HG02973 (cell line): ENCODE results near the gene C4orf36.
"Not testable (repeated sequence)": the region's sequence is repeated elsewhere in the genome, so short reads cannot be mapped to it uniquely, and the experiment has no call there.

Source experiments
- ATAC-seq: cut with Tn5 transposase; IDR thresholded peaks from one replicate; pipeline ENCODE4 v1.9.1; 2021; ENCODE audit warnings: moderate library complexity; ENCODE audit not compliant: unreplicated experiment

Gene C4orf36

DNA sequence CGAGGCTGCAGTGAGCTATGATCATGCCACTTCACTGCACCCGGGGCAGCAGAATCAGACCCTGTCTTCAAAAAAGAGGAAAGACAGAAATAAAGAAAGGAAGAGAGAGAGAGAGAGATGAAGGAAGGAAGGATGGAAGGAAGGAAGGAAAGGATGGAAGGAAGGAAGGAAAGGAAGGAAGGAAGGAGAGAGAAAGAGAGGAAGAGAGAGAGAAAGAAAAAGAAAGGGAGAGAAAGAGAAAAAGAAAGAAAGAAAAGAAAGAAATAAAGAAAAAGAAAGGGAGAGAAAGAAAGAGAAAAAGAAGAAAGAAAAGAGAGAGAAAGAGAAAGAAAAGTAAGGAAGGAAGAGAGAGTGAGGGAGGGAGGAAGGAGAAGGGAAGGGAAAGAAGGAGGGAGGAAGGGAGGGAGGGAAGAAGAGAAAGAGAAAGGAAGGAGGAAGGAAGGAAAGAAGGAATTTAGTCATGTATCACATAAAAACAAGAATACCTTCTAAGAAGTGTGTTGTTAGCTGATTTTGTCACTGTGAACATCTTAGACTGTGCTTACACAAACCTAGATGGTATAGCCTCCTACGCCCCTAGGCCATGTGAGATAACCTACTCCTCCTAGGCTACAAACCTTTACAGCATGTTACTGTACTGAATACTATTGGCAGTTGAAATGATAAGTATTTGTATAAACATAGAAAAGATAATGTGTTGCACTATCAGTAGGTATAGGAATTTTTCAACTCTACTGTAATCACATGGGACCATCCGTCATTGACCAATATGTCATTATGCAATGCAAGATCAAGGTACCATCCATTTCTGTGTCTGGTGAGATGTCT, 25.2 kb upstream of the C4orf36 start:
- ATAC-seq = no peak

DNA sequence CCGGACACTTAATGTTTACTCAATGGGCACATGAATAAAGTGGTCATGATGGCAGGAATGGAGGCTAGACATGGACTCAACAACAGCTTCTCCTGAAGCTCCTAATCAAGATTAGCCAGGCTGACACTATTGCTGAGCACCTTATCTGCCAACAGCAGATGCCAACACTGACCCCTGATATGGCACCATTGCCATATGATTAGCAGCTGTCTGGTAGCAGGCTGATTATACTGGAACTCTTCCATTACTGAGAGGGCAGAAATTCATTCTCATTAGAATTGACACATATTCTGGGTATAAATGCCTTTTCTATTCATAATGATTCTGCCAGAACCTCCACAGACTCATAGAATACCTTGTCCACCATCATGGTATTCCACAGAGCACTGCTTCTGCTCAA, 24.2 kb upstream of the C4orf36 start:
- ATAC-seq = no peak

DNA sequence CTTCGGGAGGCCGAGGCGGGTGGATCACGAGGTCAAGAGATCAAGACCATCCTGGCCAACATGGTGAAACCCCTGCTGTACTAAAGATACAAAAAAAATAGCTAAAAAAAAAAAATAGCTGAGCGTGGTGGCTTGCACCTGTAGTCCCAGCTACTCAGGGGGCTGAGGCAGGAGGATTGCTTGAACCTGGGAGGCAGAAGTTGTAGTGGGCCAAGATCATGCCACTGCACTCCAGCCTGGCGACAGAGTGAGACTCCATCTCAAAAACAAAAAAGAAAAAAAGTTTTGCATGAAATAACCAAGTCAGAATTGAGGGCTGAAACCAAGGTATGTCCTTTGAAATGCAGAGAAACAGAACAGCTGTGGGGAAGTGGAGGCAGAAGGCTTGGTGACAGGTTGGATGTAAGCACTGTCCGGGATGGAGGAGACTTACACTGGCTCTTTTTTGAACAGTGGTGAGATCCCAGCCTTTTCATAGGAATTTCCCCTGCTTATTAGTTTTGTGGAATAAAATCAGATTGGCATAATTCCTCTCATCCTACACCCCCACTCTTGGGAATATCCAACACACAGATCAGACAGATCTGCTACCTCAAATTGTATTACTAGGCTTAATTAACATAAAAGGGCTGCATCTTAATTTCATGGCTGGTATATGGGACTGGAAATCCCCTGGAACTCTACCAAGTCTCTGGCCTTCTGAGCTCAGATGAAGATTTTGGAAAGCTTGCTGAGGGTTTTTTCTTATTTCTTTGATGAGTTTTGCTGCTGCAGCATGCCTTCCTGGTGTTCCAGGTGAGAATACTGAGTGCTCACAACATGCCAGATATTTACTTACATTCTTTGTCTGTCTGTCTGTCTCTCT, 18.8 kb upstream of the C4orf36 start:
- no peak for ATAC-seq

DNA sequence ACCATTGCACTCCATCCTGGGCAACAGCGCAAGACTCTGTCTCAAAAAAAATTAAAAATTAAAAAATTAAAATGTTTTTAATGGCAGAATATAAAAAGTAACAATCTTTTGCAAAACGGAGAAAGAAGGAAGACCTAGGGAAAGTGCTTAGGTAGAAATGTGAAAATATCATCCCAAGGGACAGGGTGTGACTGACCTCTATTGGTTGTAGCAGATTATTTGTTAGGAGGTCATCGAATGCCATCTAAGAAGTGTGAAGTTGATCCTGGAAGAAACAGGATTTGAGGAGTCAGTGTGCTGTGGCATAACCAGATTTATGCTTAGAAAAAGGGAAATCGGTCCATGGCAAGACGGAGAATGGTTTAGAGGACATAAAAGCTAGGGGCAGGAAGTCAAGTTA, 18.1 kb upstream of the C4orf36 start:
- no peak for ATAC-seq

DNA sequence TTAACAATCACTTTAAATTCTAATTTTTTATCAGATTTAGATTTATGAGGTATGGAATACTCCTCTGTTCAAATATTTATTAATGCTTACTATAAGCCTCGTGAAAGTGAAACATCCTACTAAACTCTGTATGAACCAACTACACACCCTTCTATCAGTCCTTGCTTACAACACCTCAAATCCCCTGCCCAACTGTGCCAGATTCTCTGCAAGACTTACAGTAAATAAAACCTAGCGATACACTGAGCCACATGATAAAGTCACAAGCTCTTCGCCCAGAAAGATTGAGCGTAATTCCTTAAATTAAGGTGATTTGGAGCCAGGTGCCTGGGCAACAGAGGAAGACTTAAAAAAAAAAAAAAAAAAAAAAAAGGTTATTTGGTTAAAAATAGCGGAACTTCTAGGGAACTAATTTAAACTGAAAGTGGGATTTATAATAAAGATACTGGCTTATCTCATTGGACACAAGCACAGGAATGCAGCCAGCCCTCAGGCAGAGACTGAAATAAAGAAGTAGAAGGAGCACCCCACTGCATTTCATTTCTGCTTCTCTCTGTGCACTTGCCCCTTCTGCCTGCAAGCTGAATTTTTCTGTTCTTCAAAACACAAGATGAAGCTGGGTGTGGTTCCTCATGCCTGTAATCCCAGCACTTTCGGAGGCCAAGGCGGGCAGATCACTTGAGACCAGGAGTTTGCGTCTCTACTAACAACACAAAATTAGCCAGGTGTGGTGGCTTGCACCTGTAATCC, 17.5 kb upstream of the C4orf36 start:
- ATAC-seq = no peak

DNA sequence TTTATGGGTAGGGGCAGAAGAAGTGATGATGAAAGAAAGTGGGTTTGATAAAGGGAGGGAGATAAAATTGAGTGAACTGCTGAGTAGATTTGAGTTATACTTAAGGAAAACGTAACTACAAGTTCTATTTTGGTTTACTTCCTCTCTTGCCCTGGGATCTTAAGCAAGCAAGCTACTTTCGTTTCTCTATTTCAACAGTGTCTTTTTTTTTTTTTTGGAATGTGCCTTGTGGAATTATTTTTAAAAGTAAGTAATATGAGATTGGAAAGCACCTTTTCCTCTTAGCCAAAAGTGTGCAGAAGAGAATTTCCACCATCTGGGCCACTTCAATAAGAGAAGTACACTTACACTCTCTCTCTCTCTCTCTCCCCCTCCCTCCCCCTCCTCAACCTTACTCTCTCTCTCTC, 16.0 kb upstream of the C4orf36 start:
- no peak for ATAC-seq

DNA sequence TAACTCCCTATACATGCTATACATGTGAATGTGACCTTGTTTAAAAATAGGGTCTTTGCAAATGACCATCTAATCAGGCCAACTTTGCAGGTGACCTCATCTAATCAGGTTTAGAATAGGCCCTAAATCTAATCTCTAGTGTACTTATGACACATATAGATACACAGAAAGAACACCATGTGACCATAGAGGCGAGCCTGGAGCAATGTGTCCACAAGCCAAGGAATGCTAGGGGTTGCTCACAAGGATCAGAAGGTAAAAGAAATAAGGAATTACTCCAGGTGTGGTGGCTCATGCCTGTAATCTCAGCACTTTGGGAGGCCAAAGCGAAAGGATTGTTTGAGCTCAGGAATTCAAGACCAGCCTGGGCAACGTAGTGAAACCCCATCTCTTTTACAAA, 9.6 kb upstream of the C4orf36 start:
- no peak for ATAC-seq

DNA sequence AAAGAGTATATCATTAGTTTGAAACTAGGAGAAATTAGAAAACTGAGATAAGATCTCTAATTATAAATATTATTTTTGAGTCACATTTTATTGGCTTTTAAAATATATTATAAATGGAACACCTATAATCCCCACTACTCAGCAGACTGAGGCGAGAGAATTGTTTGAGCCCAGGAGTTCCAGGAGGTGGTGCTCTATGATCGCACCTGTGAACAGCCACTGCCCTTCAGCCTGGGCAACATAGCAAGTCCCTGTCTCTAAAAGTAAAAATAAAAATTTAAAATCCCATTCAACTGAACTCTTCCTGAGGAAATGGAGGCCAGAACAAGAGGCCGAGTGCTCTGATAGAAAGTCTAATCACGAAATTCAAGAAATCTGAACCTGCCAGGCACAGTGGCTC, 6.3 kb upstream of the C4orf36 start:
- ATAC-seq = no peak

DNA sequence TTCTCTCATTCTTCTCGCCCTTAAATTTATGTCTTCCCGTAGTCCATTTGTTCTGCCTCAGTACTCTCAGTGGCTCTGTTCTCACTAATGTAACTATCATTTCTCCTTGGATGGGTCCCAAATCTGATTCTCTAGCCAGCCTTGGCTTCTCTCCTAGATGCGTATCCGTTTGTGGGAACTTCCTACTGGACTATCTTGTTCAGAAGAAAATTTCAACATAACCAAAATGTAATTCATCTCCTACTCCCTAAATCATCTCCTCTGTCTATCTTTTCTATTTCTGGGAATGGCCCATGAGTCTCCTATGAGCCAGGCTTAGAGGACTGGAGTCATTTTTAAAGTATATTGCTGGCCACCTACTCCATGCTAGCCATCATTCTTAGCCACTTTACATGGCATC, 4.4 kb upstream of the C4orf36 start:
- ATAC-seq = no peak

DNA sequence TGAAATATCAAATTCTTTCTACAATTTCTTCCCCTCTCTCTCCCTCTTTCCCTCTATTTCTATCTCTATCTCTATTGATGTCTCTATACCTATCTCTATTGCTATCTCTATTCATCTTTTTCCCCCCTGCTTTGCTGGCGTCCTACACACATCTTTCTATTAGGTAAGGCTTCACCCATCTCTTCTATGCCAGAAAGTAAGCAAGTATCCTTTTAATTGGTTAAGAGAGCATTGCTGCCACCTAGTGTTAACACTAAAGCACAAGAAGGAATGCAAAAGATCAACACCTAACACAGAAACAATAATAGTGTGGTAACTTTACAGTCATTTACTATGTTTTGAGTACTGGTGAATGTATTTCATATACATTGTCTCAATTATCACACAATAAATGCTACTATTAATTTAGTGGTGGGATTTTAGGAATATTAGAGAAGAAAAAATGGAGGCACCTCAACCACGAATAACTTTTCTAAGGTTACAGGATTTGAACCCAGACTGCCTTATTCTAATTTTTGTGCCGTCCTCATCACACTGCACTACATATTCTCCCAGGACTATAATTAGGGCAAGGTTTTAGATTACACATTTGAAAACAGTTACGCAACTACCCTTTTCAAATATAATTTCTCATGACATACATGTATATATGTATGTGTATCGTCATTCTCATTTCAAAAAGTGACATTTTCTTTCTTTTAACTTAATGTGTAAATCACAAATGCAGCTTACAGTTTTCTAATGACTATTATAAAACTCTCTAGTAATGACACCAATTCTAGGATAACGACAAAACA, 3.7 kb upstream of the C4orf36 start:
- ATAC-seq = peak; percentile 47

DNA sequence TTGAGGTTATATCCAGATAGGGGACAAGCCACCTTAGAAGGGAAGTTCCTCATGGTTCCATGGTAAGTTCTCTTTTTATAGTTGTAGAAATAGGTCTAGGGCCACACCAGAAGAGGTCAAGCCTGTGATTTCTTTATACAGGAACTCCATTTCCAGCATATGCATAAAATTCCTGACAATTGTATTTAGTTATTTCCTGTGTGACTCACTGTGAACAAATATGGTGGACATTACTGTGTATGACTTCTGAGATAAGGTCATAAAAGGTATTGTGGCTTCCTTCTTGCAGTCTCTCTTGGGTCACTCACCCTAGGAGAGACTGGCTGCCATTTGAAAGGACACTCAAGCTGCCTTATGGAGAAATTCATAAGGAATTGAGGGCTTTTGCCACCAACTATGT, 2.2 kb upstream of the C4orf36 start:
- ATAC-seq = no peak

DNA sequence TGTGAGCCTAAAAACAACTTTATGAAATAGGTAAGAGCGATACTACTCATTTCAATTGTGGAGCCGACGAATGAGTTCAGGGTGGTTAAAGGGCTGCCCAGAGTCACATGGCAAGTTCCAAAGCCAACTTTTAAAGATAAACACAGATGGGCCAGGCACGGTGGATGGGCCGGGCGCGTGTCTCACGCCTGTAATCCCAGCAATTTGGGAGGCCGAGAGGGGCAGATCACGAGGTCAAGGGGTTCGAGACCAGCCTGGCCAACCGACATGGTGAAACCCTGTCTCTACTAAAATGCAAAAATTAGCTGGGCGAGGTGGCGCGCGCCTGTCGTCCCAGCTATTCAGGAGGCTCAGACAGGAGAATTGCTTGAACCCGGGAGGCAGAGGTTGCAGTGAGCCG, 914 bp upstream of the C4orf36 start:
- no peak for ATAC-seq

DNA sequence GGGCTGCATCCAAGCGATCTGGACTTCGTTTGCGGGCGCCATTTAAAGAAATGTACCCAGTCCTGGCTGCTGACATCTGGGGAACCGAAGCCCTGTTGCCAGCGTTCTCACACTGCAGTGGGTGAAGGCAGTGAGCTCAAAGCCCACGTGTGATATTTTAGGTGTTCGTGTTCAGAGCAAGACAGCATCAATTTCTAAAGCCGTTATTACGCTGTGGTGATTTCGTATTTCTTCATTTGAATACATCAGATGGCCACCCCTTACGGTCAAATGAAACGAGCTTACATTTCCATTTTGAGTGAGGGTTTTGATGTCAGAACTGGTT, 376 bp upstream of the C4orf36 start:
- no peak for ATAC-seq

DNA sequence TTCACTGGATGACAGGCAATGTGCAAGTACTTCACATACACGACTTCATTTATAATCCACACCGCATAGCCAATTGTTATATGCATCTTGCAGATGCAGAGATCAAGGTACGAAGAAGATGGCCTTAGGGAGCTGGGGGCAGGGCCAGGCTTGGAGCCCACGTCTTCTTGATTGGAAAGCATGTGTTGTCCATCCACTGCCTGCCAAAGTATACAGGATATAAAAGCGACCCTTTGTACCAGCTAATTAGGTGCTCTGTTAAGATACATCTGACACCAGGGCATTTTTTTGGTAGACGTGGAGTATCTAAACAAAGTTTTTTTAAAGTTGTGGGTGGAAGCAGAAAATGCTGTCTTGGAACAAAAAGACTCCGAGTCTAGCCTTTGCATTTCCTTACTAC, 1.4 kb downstream of the C4orf36 start:
- ATAC-seq = no peak

DNA sequence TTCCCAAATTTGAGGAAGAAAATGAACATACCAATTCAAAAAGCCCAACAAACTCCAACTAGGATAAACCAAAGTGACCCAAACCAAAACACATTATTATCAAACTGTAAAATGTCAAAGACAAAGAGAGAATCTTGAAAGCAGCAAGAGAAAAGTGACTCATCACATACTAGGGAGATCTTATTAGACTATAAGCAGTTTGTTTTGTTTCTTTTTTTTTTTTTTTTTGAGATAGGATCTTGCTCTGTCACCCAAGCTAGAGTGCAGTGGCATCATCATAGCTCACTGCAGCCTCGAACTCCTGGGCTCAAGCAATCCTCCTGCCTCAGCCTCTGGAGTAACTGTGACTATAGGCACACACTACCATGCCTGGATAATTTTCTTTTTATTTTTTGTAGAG, 12.6 kb downstream of the C4orf36 start:
- ATAC-seq = no peak

DNA sequence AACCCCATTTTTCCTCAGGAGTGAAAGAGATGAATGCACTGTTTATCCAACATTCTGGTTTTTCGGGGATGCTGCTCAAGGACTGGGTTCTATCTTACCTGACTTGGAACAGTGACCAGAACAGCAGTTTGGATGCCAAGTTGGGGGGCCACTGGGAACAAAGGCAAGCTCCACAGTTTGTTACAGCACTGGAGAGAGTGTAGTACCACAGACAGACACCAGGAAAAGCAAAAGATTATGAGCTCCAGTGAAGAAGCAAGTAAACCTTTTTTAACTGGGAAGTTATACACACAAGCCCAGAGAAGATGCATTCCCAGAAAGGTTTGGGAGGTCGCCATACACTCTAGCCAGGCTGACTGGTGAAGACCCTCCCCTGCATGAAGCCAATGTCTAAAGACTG, 13.6 kb downstream of the C4orf36 start:
- ATAC-seq = no peak

DNA sequence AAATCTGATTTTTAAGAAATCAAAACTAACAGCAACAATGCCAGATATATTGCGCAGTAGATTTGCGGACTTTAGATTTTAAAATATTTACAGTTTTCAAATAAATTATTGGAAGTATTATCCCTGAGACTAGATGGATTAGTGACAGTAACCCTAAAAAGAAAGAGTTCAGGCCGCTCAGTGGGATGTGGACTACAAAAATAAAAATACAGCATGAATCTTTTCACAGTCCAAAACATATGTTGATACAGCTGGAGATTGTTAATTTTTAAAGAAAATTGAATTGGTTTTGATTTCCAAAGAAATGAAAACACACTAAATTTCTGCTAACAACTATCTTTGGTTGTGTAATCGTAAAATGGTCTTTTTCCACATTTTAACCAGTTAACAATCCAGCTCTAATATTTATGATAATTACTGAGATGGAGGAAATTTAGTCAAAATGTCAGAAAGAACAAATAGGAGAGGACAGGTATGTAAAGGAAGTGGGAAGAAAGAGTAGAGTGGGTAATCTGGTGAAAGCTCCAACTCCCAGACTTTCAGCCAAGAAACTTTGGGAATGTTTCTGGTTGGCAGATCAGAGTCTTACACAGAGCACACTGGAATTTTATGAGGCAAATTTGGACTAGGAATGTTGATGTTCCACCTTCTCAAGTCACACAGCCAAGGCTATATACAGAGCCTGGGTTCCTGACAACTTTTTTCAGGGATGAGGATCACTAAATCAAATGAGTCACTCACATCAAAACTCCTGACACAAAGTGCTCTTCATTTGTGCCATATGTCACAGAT, 15.1 kb downstream of the C4orf36 start:
- ATAC-seq = no peak

DNA sequence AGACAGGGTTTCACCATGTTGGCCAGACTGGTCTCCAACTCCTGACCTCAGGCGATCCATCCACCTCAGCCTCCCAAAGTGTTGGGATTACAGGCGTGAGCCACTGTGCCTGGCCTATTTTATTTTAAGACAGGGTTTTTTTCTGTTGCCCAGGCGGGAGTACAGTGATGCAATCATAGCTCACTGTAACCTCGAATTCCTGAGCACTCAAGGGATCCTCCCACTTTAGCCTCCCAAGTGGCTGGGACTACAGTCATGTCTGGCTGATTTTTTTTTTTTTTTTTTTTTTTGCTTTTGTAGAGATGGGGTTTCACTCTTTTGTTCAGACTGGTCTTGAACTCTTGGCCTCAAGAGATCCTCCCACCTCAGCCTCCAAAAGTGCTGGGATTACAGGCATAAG, 16.8 kb downstream of the C4orf36 start:
- ATAC-seq = not testable (repeated sequence)

DNA sequence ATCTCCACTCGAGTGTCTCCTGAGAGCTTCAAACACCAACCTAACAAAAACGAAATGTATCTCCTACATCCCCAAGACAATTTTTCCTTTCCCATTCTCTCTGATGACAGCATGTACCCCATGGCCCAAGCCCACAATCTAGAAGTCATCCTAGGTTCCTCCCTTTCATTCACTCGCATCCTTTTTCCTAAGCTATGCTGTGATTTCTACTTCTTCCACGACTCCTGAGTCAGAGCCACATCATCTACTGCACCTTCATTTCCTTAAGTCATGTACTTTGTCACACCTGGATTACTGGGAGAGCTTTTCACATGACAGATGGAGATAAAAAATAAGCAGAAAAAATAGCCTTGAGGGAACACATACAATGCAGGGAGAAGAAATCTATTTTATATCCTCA, 20.1 kb downstream of the C4orf36 start:
- ATAC-seq = no peak

DNA sequence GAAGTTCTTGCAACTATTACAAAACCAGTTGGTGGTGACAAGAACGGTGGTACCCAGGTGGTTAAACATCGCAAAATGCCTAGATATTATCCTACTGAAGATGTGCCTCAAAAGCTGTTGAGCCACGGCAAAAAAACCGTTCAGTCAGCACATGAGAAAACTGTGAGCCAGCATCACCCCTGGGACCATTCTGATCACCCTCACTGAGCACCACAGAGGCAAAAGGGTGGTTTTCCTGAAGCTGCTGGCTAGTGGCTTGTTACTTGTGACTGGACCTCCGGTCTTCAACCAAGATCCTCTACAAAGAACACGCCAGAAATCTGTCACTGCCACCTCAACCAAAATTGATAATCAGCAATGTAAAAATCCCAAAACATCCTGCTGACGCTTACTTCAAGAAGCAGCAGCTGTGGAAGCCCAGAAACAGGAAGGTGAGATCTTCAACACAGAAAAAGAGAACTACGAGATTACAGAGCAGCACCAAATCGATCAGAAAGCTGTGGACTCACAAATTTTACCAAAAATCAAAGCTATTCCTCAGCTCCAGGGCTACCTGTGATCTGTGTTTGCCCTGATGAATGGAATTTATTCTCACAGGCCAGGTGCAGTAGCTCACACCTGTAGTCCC, 21.7 kb downstream of the C4orf36 start:
- no peak for ATAC-seq
